Fibroblast of lung (primary cell): Measurements from ENCODE around the gene HPF1. TPM values are rescaled to one million over a fixed set of nuclear protein-coding genes. Genes with fewer than 3 reads are reported as not detected.
"Not testable (repeated sequence)": the region's sequence is repeated elsewhere in the genome, so short reads cannot be mapped to it uniquely, and the experiment has no call there.

Source experiments
- DNase-seq, 2 donors: peaks; one replicate each; pipeline versions ENCODE4 v3.0.0 to v3.0.0-alpha.2; 2010; ENCODE audit warnings: low read depth in 2 of 2
- H2AFZ ChIP-seq: 2 replicates; pipeline ENCODE4 v1.5.1; 2012; ENCODE audit warnings: low read length, control low read depth, inconsistent platforms
- H3K27ac ChIP-seq: 2 replicates; pipeline ENCODE4 v1.5.1; 2011; ENCODE audit warnings: low read length, control low read depth; ENCODE audit not compliant: insufficient read depth
- H3K27me3 ChIP-seq: 2 replicates; pipeline ENCODE4 v1.5.1; 2011; ENCODE audit warnings: mild to moderate bottlenecking, low read length; ENCODE audit not compliant: control insufficient read depth, insufficient read depth
- H3K36me3 ChIP-seq: 2 replicates; pipeline ENCODE4 v1.5.1; 2011; ENCODE audit warnings: low read length; ENCODE audit not compliant: control insufficient read depth, insufficient read depth
- H3K4me1 ChIP-seq: 2 replicates; pipeline ENCODE4 v1.5.1; 2011; ENCODE audit warnings: low read length; ENCODE audit not compliant: control insufficient read depth, insufficient read depth; ENCODE audit errors: extremely low read depth
- H3K4me2 ChIP-seq: 2 replicates; pipeline ENCODE4 v1.5.1; 2011; ENCODE audit warnings: low read length, control low read depth; ENCODE audit not compliant: insufficient read depth; ENCODE audit errors: extremely low read depth
- H3K4me3 ChIP-seq, 4 experiments: fragments of 200-600 bp in 1 of 4; sonication (generic) in 1 of 4; replicated peaks in 1 of 4; 2 replicates each; pipeline ENCODE4 v1.5.1; 2011 to 2016; ENCODE audit warnings: low read length in 4 of 4, low read depth in 3 of 4, mild to moderate bottlenecking in 3 of 4, control low read depth in 2 of 4, inconsistent platforms in 1 of 4, mixed read lengths in 1 of 4; ENCODE audit not compliant: insufficient read depth in 1 of 4; ENCODE audit errors: control extremely low read depth in 1 of 4
- H3K79me2 ChIP-seq: 2 replicates; pipeline ENCODE4 v1.5.1; 2012; ENCODE audit warnings: mild to moderate bottlenecking, low read length, inconsistent platforms; ENCODE audit not compliant: control insufficient read depth, insufficient read depth
- H3K9ac ChIP-seq: 2 replicates; pipeline ENCODE4 v1.5.1; 2011; ENCODE audit warnings: mild to moderate bottlenecking, low read length, control low read depth; ENCODE audit not compliant: insufficient read depth
- H3K9me3 ChIP-seq: 2 replicates; pipeline ENCODE4 v1.5.1; 2012; ENCODE audit warnings: low read depth, low read length; ENCODE audit not compliant: control insufficient read depth, insufficient read depth
- H4K20me1 ChIP-seq: 2 replicates; pipeline ENCODE4 v1.5.1; 2011; ENCODE audit warnings: low read length; ENCODE audit not compliant: control insufficient read depth, insufficient read depth; ENCODE audit errors: extremely low read depth
- EZH2 ChIP-seq: IDR thresholded peaks from 2 replicates; pipeline ENCODE4 v1.5.1; 2012; ENCODE audit warnings: low read length, control low read depth, mild to moderate bottlenecking; ENCODE audit errors: missing control alignments
- polyA plus RNA-seq, 2 donors: library from polyadenylated mRNA; depleted of rRNA in 1 of 2; stranded (reverse) in 1 of 2; unstranded in 1 of 2; fragments of >200 nt; gene quantifications; 2 replicates each; pipeline ENCODE4 v1.2.1, GENCODE V29; 2011 to 2012; ENCODE audit warnings: missing spikeins in 1 of 2
- total RNA-seq: library from RNA; depleted of rRNA; stranded (reverse); fragments of >200 nt; gene quantifications from 2 replicates; pipeline ENCODE4 v1.2.1, GENCODE V29; 2014
- TF ChIP-seq, protein P1 (sequence below), 2 donors: IDR thresholded peaks in 1 of 2; conservative IDR thresholded peaks in 1 of 2; 1 replicate in 1 of 2; 2 replicates in 1 of 2; pipeline ENCODE4 v1.5.1; 2011 to 2012; ENCODE audit warnings: low read length in 2 of 2, control low read depth in 1 of 2, inconsistent platforms in 1 of 2, low read depth in 1 of 2, mild to moderate bottlenecking in 1 of 2

The HPF1 gene
- total and polyA plus RNA-seq, 2 donors (not counting 1 experiment from before 2014, with no cell fraction given) = 14.0 to 35.3 TPM

DNA sequence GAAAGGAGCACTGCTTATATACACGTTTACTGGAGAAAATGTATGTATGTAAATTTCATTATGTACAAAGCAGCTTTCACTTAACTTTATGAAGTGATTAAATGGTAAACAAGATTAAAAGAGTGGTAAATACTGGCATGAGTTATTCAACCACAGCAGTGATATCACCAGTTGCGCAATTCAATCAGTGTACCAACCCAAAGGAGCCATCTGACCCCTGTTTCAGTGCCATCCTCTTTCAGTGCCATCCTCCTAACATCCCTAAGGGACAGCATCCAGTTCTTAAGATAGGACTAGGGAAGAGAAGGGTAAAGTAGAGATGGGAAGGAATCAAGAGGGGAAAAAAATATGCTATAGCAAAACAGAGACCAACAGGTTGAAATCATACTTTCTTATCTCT lies 16.2 kb downstream of the HPF1 start:
- H4K20me1 ChIP-seq = no peaks in the 10 kb centered on the region
- H3K9ac ChIP-seq = no peak overlapping the region
- H3K79me2 ChIP-seq = no peaks in the 10 kb centered on the region
- H3K4me3 ChIP-seq = no peak overlapping the region
- no peak overlapping the region for H3K4me2 ChIP-seq
- H3K27me3 ChIP-seq = no peaks in the 10 kb centered on the region
- TF ChIP-seq, protein P1, sequence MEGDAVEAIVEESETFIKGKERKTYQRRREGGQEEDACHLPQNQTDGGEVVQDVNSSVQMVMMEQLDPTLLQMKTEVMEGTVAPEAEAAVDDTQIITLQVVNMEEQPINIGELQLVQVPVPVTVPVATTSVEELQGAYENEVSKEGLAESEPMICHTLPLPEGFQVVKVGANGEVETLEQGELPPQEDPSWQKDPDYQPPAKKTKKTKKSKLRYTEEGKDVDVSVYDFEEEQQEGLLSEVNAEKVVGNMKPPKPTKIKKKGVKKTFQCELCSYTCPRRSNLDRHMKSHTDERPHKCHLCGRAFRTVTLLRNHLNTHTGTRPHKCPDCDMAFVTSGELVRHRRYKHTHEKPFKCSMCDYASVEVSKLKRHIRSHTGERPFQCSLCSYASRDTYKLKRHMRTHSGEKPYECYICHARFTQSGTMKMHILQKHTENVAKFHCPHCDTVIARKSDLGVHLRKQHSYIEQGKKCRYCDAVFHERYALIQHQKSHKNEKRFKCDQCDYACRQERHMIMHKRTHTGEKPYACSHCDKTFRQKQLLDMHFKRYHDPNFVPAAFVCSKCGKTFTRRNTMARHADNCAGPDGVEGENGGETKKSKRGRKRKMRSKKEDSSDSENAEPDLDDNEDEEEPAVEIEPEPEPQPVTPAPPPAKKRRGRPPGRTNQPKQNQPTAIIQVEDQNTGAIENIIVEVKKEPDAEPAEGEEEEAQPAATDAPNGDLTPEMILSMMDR (conservative IDR thresholded peaks at IDR 0.05 in 1 of 2, IDR thresholded peaks at IDR 0.05 in 1 of 2; ENCODE audit: low read depth in 1 of 2, low read length in 2 of 2) = no peak
- no peak for TF ChIP-seq EZH2
- no peaks in the 10 kb centered on the region for H3K9me3 ChIP-seq
- peaks cover 3% of the 10 kb centered on the region for H3K4me1 ChIP-seq
- no peak overlapping the region for H3K27ac ChIP-seq
- H3K36me3 ChIP-seq = no peaks in the 10 kb centered on the region
- DNase-seq = peak in 1 of 2 donors; percentile 16
- no peak overlapping the region for H2AFZ ChIP-seq

DNA sequence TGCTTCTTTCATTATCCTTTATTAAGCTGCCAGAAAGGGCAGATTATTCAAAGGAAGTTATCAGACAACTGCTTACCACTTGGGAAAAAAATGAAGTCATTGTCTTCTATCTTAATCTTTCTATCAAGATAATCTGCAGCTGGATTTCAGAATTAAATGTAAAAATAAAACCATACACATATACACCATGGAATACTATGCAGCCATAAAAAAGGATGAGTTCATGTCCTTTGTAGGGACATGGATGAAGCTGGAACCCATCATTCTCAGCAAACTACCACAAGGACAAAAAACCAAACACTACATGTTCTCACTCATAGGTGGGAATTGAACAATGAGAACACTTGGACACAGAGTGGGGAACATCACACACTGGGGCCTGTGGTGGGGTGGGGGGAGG lies 19.1 kb downstream of the HPF1 start:
- not testable (repeated sequence) for H3K4me2 ChIP-seq, H3K9ac ChIP-seq, H3K4me3 ChIP-seq, H3K36me3 ChIP-seq, H3K27me3 ChIP-seq, H2AFZ ChIP-seq, H3K27ac ChIP-seq, H3K4me1 ChIP-seq, H3K9me3 ChIP-seq, DNase-seq, H4K20me1 ChIP-seq, H3K79me2 ChIP-seq

DNA sequence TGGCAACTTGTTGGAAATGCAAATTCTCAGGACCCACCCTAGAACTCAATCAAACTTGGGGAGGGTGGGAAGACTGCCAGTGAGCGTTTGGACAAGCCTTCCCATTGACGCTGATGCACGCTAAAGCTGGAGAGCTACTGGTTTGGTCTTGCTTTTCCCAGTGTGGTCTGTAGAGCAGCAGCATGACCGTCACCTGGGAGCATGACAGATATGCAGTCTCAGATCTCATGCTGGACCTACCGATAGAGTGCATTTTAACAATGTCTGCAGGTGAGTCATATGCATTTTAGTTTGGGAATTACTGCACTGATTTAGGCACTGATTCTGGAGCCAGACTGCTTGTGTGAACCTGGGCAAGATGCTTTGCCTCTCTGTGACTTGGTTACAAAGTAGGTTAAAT lies 27.2 kb downstream of the HPF1 start:
- no peak overlapping the region for H3K4me2 ChIP-seq
- no peaks in the 10 kb centered on the region for H3K4me1 ChIP-seq
- no peak for DNase-seq
- H2AFZ ChIP-seq = no peak overlapping the region
- H3K36me3 ChIP-seq = no peaks in the 10 kb centered on the region
- H3K27ac ChIP-seq = no peak overlapping the region
- TF ChIP-seq EZH2 = no peak
- TF ChIP-seq, protein P1 (conservative IDR thresholded peaks at IDR 0.05 in 1 of 2, IDR thresholded peaks at IDR 0.05 in 1 of 2; ENCODE audit: low read depth in 1 of 2, low read length in 2 of 2) = no peak
- no peaks in the 10 kb centered on the region for H4K20me1 ChIP-seq
- no peaks in the 10 kb centered on the region for H3K9me3 ChIP-seq
- no peak overlapping the region for H3K9ac ChIP-seq
- no peaks in the 10 kb centered on the region for H3K79me2 ChIP-seq
- no peaks in the 10 kb centered on the region for H3K27me3 ChIP-seq
- no peak overlapping the region for H3K4me3 ChIP-seq
